Cardiac muscle cell (in vitro differentiated cells and primary cell): ENCODE data around the gene PUM1. TPM values are rescaled to one million over a fixed set of nuclear protein-coding genes. Genes with fewer than 3 reads are reported as not detected.

Experiments used
- DNase-seq, 2 donors: peaks; one replicate each; pipeline versions ENCODE4 v3.0.0 to v3.0.0-alpha.2; 2010 to 2017; ENCODE audit warnings: low read depth in 1 of 2, low spot score in 1 of 2
- H3K27ac ChIP-seq: fragments of 200-600 bp; sonication (generic); 2 replicates; pipeline ENCODE4 v1.5.1; 2016
- H3K27me3 ChIP-seq: fragments of 200-600 bp; sonication (generic); 2 replicates; pipeline ENCODE4 v1.6.0; 2016; ENCODE audit warnings: control low read depth
- H3K36me3 ChIP-seq: fragments of 200-600 bp; sonication (generic); 2 replicates; pipeline ENCODE4 v1.5.1; 2016; ENCODE audit warnings: control low read depth
- H3K4me1 ChIP-seq: fragments of 200-600 bp; sonication (generic); 2 replicates; pipeline ENCODE4 v1.8.1; 2017; ENCODE audit warnings: low read depth, mild to moderate bottlenecking, mixed run types
- H3K4me3 ChIP-seq: fragments of 200-600 bp; sonication (generic); 2 replicates; pipeline ENCODE4 v1.5.1; 2016; ENCODE audit warnings: mild to moderate bottlenecking
- H3K9me3 ChIP-seq: fragments of 200-600 bp; sonication (generic); 2 replicates; pipeline ENCODE4 v1.5.1; 2017; ENCODE audit warnings: low read depth, mild to moderate bottlenecking, control low read depth
- polyA plus RNA-seq: library from polyadenylated mRNA; unstranded; fragments of >200 nt; fragmentation: Nextera tagmentation; extraction: Ambion mirVana; gene quantifications from 2 replicates; pipeline ENCODE4 v1.2.1, GENCODE V29; 2016
- total RNA-seq: library from RNA; depleted of rRNA; stranded (reverse); fragments of >200 nt; gene quantifications from 2 replicates; pipeline ENCODE4 v1.2.3, GENCODE V29; 2016
- TF ChIP-seq, protein P1 (sequence below): IDR thresholded peaks from 2 replicates; pipeline ENCODE4 v1.5.1; 2012; ENCODE audit warnings: low read depth, mild to moderate bottlenecking, low read length

The PUM1 gene
- total and polyA plus RNA-seq, 2 experiments from 2014 or later, result 81.1 to 130 TPM

GRCh38 chr1:30882678-30883388 is 182.7 kb downstream of the PUM1 start:
- DNase-seq, result no peak
- no peaks in the 10 kb centered on the region for H3K36me3 ChIP-seq
- no peak overlapping the region for H3K4me3 ChIP-seq
- no peak overlapping the region for H3K27ac ChIP-seq
- H3K27me3 ChIP-seq, result no peaks in the 10 kb centered on the region
- no peaks in the 10 kb centered on the region for H3K9me3 ChIP-seq
- H3K4me1 ChIP-seq, result peaks cover 15% of the 10 kb centered on the region
- TF ChIP-seq, protein P1, sequence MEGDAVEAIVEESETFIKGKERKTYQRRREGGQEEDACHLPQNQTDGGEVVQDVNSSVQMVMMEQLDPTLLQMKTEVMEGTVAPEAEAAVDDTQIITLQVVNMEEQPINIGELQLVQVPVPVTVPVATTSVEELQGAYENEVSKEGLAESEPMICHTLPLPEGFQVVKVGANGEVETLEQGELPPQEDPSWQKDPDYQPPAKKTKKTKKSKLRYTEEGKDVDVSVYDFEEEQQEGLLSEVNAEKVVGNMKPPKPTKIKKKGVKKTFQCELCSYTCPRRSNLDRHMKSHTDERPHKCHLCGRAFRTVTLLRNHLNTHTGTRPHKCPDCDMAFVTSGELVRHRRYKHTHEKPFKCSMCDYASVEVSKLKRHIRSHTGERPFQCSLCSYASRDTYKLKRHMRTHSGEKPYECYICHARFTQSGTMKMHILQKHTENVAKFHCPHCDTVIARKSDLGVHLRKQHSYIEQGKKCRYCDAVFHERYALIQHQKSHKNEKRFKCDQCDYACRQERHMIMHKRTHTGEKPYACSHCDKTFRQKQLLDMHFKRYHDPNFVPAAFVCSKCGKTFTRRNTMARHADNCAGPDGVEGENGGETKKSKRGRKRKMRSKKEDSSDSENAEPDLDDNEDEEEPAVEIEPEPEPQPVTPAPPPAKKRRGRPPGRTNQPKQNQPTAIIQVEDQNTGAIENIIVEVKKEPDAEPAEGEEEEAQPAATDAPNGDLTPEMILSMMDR, result no peak

Other genes starting within 250 kb of the PUM1 start
- 87.1 and 89.2 TPM in 2 replicates for gene SDC3, start 157.0 kb downstream of the PUM1 start, total RNA-seq
- gene SDC3, start 157.0 kb downstream of the PUM1 start, polyA plus RNA-seq, result 85.2 and 95.7 TPM in 2 replicates
- 1.7 and 1.9 TPM in 2 replicates for gene NKAIN1, start 174.2 kb upstream of the PUM1 start, total RNA-seq
- gene NKAIN1, start 174.2 kb upstream of the PUM1 start, polyA plus RNA-seq, result 2.4 and 2.8 TPM in 2 replicates
- 39.5 and 54.8 TPM in 2 replicates for gene SNRNP40, start 231.1 kb upstream of the PUM1 start, total RNA-seq
- gene SNRNP40, start 231.1 kb upstream of the PUM1 start, polyA plus RNA-seq, result 69.2 and 69.5 TPM in 2 replicates
- gene ZCCHC17, start 231.3 kb upstream of the PUM1 start, total RNA-seq, result 40.7 and 41.8 TPM in 2 replicates
- 74.4 and 76.1 TPM in 2 replicates for gene ZCCHC17, start 231.3 kb upstream of the PUM1 start, polyA plus RNA-seq